Heart left ventricle (tissue), 16 donors: ENCODE results near the gene TBCK. TPM values are rescaled to one million over a fixed set of nuclear protein-coding genes. Genes with fewer than 3 reads are reported as not detected.

ENCODE experiments used
- ATAC-seq, 4 donors: fragments of 200-7000 bp; cut with Tn5 transposase; one replicate each; pipeline ENCODE4 v1.9.1; 2020 to 2022; ENCODE audit warnings: moderate library complexity in 4 of 4, mild to moderate bottlenecking in 3 of 4, moderate number of reproducible peaks in 1 of 4
- DNase-seq, 5 donors: peaks; one replicate each; pipeline ENCODE4 v3.0.0-alpha.2; 2020
- H3K27ac ChIP-seq, 12 donors: fragments of 200-600 bp; sonication (generic) in 4 of 12; one replicate each; pipeline versions ENCODE4 v1.5.0 to v1.8.0; 2016 to 2022; ENCODE audit warnings: mild to moderate bottlenecking in 2 of 12
- H3K27me3 ChIP-seq, 9 donors: fragments of 200-600 bp; sonication (generic) in 2 of 9; one replicate each; pipeline versions ENCODE4 v1.5.1 to v1.8.0; 2016 to 2022; ENCODE audit warnings: mild to moderate bottlenecking in 3 of 9
- H3K36me3 ChIP-seq, 9 donors: fragments of 200-600 bp; sonication (generic) in 2 of 9; one replicate each; pipeline versions ENCODE4 v1.5.0 to v1.8.0; 2018 to 2022; ENCODE audit warnings: mild to moderate bottlenecking in 2 of 9
- H3K4me1 ChIP-seq, 12 donors: fragments of 200-600 bp; sonication (generic) in 4 of 12; one replicate each; pipeline versions ENCODE4 v1.5.0 to v1.8.0; 2016 to 2022; ENCODE audit warnings: mild to moderate bottlenecking in 3 of 12
- H3K4me3 ChIP-seq, 12 donors: fragments of 200-600 bp; sonication (generic) in 4 of 12; one replicate each; pipeline versions ENCODE4 v1.5.0 to v1.8.0; 2017 to 2022; ENCODE audit warnings: mild to moderate bottlenecking in 9 of 12, moderate library complexity in 4 of 12
- H3K9me3 ChIP-seq, 12 donors: fragments of 200-600 bp; sonication (generic) in 4 of 12; one replicate each; pipeline versions ENCODE4 v1.5.0 to v1.8.0; 2016 to 2022; ENCODE audit warnings: mild to moderate bottlenecking in 1 of 12
- POLR2A ChIP-seq, 2 donors: fragments of 450-650 bp; IDR thresholded peaks; one replicate each; pipeline ENCODE4 v1.6.1; 2017; ENCODE audit warnings: antibody characterized with exemption in 2 of 2, mild to moderate bottlenecking in 2 of 2, moderate library complexity in 2 of 2
- WGBS, 4 donors: extraction: QIAGEN DNeasy Blood & Tissue Kit in 2 of 4; methylation state at CpG; one replicate each; pipeline versions ENCODE4 v1.1.5 to v1.1.7; 2013 to 2018; 5-methylcytosine and 5-hydroxymethylcytosine counted together
- intact Hi-C, 10 donors: fragments of 100-400 bp; cut with DNase I; formaldehyde crosslinking; loops; one replicate each; pipeline versions ENCODE4 v1.11.1 to v1.14.2; 2022
- polyA plus RNA-seq, 2 donors: library from polyadenylated mRNA; stranded (reverse); fragments of 200-250 nt; gene quantifications; one replicate each; pipeline ENCODE4 v1.2.3, GENCODE V29; 2013
- total RNA-seq, 9 donors: library from RNA; depleted of rRNA in 2 of 9; stranded (reverse); fragments of >200 nt in 2 of 9; fragmentation: NEBNext Ultra II Directional in 3 of 9; extraction: Animal tissue kit (Norgen Biotek cat#: 25700) in 3 of 9; gene quantifications; one replicate each; pipeline versions ENCODE4 v1.1.0 to v1.2.4, GENCODE V29; 2016 to 2023
- TF ChIP-seq, protein P1 (sequence below), 12 donors: fragments of 200-600 bp; sonication (generic) in 4 of 12; IDR thresholded peaks; one replicate each; pipeline versions ENCODE4 v1.5.0 to v1.8.0; 2018 to 2022; ENCODE audit warnings: antibody characterized with exemption in 12 of 12, mild to moderate bottlenecking in 5 of 12
- donor health status: ischemic (EF 13 %, LVEDD 7.1; RV severe dilation, severe dysfunction).
- donor health status: healthy with polysubstance abuse.
- donor health status: DM: no; HTN: yes; CAD: no.
- donor health status: DM: no; HTN: no; CAD: no.
- donor health status: ischemic (EF 25% LVEDD 6.9; RV normal size, moderate dysfunction).
- donor health status: ischemic (EF 25% LVEDD 5.7; RV mildly dilated, moderate dysfunction).
- donor health status: healthy.
- donor health status: DM: yes; HTN: yes; CAD: no.
- donor health status: ischemic (EF 35%, LVEDD 5.7; RV mildly dilated, moderate dysfunction).
- donor health status: nonischemic (EF 11% LVEDD 7.7; RV severe dilation, severe dysfunction).
- donor health status: DM: yes; HTN: yes; CAD: no.
- donor health status: PGD.
- donor health status: ischemic (EF 29% LVEDD 5.4; RV normal size, mild dysfunction).
- donor health status: nonischemic (EF 23%, LVEDD 6.1; RV moderate dilation, normal function).

The TBCK gene
- total and polyA plus RNA-seq, 11 donors = 5.0 to 27.1 (median 14.6) TPM

DNA sequence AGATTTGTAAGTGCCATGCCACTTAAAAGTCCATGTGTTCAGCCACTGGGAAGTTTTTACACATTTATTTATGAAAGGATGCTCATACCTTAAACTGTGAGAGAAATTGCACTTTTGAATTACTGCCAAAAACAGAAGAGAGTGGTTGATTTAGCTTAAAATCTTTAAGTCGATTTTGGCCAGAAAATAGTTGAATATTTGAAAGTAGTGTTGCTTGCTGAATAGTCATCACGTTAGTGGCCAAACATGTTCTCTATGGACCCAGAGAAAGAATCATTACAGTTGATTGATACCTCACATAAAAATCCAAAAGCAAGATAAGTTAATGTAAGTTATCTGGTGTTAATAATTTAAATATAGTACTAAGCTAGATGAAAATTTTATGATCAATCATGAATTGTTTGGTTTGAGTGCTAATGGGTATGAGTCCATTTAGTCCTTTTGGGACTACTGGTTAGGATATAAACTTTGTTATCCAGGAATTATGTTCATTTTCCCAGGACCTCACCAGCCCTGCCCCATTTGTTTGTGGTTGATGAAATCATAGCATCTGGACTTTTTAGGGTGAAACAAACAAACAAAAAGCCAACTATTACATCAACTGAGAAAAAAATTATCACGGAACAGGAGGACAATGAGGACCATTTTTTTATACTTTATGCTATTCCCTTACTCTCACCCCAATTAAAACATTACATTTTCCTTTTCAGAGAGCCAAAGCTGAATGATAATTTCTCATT lies 46.2 kb upstream of the TBCK start:
- Histone ChIP-seq H3K27ac (no peak overlapping the region), H3K9me3 (no peaks in the 10 kb centered on the region)
- no peak for ATAC-seq

DNA sequence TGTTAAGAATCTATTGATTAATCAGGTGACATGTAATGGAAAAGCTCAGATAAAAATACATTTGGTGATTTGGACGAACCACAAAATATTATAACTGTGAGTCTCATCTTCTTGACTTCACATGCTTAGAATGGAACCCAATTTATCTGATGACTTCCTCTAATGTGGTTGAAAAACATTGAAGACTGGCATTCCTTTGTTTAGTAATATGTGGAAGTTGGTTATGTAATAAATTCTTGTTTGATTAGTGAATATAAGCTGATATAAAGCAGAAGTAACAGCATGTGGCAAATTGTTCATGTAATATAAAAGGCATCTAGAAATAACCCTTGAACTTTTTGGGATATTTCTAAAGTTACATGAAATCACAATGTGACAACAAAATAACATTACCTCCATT lies 42.9 kb upstream of the TBCK start:
- Histone ChIP-seq H3K27me3 (no peaks in the 10 kb centered on the region), H3K9me3 (no peaks in the 10 kb centered on the region), H3K36me3 (no peaks in the 10 kb centered on the region), H3K27ac (no peak overlapping the region), H3K4me3 (no peak overlapping the region), H3K4me1 (peaks cover 0 to 8% (median 0%) of the 10 kb centered on the region in 12 donors)
- TF ChIP-seq, protein P1, sequence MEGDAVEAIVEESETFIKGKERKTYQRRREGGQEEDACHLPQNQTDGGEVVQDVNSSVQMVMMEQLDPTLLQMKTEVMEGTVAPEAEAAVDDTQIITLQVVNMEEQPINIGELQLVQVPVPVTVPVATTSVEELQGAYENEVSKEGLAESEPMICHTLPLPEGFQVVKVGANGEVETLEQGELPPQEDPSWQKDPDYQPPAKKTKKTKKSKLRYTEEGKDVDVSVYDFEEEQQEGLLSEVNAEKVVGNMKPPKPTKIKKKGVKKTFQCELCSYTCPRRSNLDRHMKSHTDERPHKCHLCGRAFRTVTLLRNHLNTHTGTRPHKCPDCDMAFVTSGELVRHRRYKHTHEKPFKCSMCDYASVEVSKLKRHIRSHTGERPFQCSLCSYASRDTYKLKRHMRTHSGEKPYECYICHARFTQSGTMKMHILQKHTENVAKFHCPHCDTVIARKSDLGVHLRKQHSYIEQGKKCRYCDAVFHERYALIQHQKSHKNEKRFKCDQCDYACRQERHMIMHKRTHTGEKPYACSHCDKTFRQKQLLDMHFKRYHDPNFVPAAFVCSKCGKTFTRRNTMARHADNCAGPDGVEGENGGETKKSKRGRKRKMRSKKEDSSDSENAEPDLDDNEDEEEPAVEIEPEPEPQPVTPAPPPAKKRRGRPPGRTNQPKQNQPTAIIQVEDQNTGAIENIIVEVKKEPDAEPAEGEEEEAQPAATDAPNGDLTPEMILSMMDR (IDR thresholded peaks at IDR 0.05) = no peak
- no peak for TF ChIP-seq POLR2A (IDR thresholded peaks at IDR 0.05)
- 82 to 88% (median 85%) methylated on average over 1 of the region's 1 CpG for WGBS, 4 donors
- DNase-seq (no peak), ATAC-seq (no peak)
- intact Hi-C loops = no loop called here

More for the DNA sequence above, 46.2 kb upstream of the TBCK start:
- Histone ChIP-seq H3K36me3 (no peaks in the 10 kb centered on the region), H3K4me1 (peaks cover 0 to 14% (median 7%) of the 10 kb centered on the region in 12 donors), H3K4me3 (no peak overlapping the region), H3K27me3 (no peaks in the 10 kb centered on the region)
- 78 to 79% (median 79%) methylated on average over 3 of the region's 3 CpGs for WGBS, 4 donors
- intact Hi-C loops = loop anchor here in 2 of 10 donors (10.0 kb wide), 2 partner anchors 143 to 443 kb away; no protein-coding TSS in a partner anchor
- no peak for DNase-seq
- TF ChIP-seq POLR2A (IDR thresholded peaks at IDR 0.05) = no peak
- TF ChIP-seq, protein P1 (IDR thresholded peaks at IDR 0.05) = no peak

DNA sequence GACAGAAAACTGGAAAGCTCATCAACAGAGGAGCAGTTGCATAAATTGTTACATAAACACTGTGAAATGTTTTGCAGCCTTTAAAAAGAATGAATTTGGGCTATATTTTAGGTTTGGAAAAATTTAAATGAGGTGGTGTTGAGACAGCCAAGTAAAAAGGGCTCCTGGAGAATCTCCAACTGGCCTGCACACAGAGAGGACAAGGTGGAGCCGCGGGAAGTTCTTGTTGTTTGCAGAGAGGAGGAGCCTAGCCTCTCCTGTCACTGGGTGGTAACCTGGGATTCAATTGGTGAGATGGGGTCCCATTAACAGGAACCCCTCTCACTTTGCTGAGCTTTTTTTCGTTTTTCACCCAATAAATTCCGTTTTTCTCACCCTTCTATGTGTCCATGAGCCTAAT lies 39.2 kb upstream of the TBCK start:
- peaks cover 0 to 14% (median 0%) of the 10 kb centered on the region in 9 donors for H3K36me3 ChIP-seq
- H3K27ac ChIP-seq = peak overlapping the region in 2 of 12 donors; percentile 6 to 42
- 44 to 59% (median 48%) methylated on average over 4 of the region's 4 CpGs for WGBS, 4 donors
- H3K4me3 ChIP-seq = peak overlapping the region in 9 of 12 donors; percentile 15 to 45 (median 31)
- H3K4me1 ChIP-seq = peaks cover 0 to 8% (median 0%) of the 10 kb centered on the region in 12 donors
- ATAC-seq (peak in 3 of 4 donors; percentile 41 to 62 (median 61)), DNase-seq (peak in 3 of 5 donors; percentile 29 to 52 (median 34))
- intact Hi-C loops = no loop called here
- TF ChIP-seq POLR2A (IDR thresholded peaks at IDR 0.05) = no peak
- TF ChIP-seq, protein P1 (IDR thresholded peaks at IDR 0.05) = no peak
- no peaks in the 10 kb centered on the region for H3K9me3 ChIP-seq
- no peaks in the 10 kb centered on the region for H3K27me3 ChIP-seq

DNA sequence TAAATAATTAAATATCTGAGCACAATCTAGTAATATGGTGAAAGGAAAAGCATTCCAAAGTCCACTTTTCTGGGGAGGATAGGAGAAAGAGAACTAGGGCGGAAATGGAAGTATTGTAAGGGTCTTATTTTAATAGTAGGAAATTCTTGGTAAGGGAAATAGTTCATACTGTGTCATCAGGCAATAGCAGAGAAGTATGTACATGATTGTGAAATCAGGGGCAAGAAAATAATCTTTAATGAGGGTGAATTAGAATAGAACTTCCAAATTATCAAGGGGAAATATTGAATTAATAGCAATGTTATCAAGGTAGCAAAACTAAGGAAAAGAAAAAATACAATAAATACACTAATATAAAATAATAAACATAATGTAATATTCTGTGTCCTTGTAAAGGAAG lies 37.8 kb upstream of the TBCK start:
- 96 to 99% (median 97%) methylated on average over 1 of the region's 1 CpG for WGBS, 4 donors
- TF ChIP-seq, protein P1 (IDR thresholded peaks at IDR 0.05) = no peak
- TF ChIP-seq POLR2A (IDR thresholded peaks at IDR 0.05) = no peak
- Histone ChIP-seq H3K9me3 (no peaks in the 10 kb centered on the region), H3K36me3 (peaks cover 0 to 28% (median 10%) of the 10 kb centered on the region in 9 donors), H3K4me1 (peaks cover 0 to 8% (median 0%) of the 10 kb centered on the region in 12 donors), H3K27me3 (no peaks in the 10 kb centered on the region), H3K4me3 (no peak overlapping the region), H3K27ac (no peak overlapping the region)
- DNase-seq (no peak), ATAC-seq (no peak)
- intact Hi-C loops = no loop called here
